GM21390 (cell line): ENCODE measurements around the gene SLC15A2.
A peak's percentile ranks its signal among the peaks of the same experiment; 100 is the strongest.
"Not testable (repeated sequence)": the region's sequence is repeated elsewhere in the genome, so short reads cannot be mapped to it uniquely, and the experiment has no call there.

Experiments
- ATAC-seq: cut with Tn5 transposase; IDR thresholded peaks from one replicate; pipeline ENCODE4 v1.9.1; 2021; ENCODE audit not compliant: unreplicated experiment

The SLC15A2 gene

DNA sequence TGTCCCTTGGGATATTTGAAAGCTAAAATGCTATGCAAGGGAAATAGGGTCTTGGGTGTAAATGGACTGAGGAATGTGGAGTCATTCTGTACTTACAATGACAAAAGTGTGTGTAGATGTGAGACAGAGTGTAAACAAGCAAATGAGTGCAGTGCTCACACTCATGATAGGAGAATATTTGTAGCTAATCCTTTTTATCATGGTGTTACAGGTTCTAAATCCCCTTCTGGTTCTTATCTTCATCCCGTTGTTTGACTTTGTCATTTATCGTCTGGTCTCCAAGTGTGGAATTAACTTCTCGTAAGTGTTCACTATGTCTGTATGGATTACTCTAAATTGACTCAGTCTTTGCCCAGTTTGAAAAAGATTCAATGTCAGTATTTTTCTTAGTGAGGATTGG, 30.5 kb downstream of the SLC15A2 start:
- ATAC-seq: no peak

DNA sequence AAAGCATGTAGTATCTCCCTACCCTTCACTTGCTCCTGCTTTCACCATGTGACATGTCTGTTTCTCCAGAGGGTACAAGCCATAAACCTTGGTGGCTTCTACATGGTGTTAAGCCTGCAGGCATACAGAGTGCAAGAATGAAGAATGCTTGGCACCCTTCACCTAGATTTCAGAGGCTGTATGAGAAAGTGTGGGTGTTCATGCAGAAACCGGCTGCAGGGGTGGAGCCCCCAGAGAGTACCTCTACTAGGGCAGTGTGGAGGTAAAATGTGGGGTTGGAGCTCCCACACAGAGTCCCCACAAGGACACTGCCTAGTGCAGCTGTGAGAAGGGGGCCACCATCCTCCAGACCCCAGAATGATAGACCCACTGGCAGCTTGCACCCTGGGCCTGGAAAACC, 32.2 kb downstream of the SLC15A2 start:
- no peak for ATAC-seq

DNA sequence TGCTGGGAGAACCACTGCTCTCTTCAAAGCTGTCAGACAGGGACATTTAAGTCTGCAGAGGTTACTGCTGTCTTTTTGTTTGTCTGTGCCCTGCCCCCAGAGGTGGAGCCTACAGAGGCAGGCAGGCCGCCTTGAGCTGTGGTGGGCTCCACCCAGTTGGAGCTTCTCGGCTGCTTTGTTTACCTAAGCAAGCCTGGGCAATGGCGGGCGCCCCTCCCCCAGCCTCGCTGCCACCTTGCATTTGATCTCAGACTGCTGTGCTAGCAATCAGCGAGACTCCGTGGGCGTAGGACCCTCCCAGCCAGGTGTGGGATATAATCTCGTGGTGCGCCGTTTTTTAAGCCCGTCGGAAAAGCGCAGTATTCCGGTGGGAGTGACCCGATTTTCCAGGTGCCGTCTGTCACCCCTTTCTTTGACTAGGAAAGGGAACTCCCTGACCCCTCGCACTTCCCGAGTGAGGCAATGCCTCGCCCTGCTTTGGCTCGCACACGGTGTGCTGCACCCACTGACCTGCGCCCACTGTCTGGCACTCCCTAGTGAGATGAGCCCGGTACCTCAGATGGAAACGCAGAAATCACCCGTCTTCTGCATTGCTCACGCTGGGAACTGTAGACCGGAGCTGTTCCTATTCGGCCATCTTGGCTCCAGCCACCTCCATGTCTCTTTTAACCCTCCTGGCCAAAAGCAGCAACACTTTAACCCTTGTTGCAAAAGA, 44.1 kb downstream of the SLC15A2 start:
- ATAC-seq: not testable (repeated sequence)

DNA sequence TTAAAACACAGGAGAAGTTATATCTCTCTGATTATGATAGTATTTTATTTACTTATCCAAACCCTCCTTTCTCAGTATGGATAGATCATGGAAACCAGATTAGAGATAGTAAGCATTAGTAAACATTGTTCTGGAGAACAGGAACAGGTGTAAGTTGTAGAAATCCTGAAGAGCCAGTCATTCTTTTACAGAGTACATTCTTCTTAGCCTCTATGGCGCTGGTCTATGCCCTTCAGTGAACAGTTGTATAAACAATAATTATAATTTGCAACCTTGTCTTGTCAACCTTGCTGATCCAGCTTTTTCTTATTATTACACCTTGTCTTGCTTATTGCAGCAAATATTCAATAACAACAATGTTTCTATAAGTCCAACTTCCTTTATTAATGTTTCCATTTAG, 47.4 kb downstream of the SLC15A2 start:
- no peak for ATAC-seq

DNA sequence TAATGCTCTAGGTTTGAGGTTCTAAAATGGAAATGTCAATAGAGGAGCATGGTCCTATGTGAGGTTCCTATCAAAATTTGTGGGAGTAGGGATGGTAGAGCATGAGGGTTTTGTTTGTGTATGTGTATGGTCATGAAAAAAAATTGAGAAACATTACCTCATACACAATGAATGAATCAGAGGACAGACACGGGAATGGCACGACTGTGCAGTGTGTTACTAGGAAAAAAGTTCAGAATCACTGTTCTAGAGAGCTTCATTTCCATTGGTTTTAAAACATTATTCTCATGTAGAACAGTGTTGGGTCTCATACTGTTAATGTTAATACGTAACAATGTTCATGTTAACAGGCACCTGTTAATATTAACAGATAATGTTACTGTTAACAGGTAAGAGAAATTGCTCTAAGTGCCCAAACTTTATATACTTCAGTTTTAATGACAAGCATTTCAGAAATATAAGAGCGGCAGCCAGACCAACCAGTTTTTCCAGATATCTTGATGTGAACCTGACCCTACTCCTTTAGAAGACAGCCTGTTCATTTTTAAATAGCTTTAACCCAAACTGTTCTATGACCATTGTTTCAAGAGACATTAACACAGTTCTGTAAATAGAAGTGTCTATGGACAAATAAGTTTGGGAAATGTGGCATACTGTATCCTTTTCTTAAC, 48.0 kb downstream of the SLC15A2 start:
- ATAC-seq: no peak

DNA sequence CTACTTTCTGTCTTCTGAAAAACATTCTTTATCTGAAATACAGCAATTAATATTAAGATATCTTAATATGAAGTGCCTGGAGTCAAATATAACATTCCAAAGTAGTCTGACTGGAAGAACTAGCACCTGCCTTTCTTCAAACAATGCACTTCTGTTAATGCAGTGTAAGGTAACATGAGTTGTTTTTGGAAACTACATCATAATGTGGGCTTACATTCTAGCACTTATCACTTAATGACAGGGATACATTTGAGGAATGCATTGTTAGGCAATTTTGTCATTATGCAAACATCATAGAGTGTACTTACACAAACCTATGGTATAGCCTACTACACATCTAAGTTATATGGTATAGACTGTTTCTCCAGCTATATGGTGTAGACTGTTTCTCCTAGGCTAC, 49.2 kb downstream of the SLC15A2 start:
- no peak for ATAC-seq

DNA sequence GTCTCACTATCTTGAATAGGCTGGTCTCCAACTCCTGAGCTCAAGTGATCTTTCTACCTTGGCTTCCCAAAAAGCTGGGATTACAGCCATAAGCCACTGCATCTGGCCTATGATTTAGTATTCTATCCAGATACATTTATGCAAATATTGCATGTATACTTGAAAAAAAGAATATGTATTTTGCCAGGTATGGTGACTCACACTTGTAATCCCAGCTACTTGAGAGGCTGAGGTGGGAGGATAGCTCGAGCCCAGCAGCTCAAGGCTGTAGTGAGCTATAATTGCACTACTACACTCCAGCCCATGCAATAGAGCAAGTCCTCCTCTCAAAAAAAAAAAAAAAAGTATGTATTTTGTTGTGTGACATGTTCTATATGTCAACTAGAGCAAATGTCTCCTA, 54.4 kb downstream of the SLC15A2 start:
- no peak for ATAC-seq

DNA sequence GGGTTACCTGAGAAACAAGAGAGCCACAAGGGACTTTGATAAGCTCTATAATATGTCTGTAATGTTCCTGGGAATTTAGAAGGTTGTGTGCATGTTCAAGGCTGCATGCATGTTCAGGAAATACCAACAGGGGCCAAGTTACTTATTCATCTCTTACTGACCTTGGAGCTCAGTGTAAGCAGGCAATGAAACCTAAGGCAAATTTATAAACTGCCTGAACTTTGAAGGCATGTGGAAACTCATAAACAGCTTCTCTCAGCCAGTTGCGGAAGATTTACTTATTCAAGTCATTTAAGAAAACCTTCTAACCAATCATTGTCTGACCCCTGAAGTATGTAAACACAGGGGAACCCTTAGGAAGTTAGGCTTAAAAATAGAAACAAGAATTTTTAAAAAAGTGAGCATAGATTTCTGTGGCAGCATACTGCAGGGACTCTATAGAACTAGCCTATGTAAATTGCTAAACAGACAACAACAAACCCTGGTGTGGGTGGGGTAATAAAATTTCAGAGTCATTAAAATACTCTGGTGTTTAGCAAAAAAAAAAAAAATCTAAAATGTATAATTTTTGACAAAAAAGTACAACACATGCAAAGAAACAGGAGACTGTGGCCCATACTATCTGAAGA, 57.2 kb downstream of the SLC15A2 start:
- no peak for ATAC-seq

DNA sequence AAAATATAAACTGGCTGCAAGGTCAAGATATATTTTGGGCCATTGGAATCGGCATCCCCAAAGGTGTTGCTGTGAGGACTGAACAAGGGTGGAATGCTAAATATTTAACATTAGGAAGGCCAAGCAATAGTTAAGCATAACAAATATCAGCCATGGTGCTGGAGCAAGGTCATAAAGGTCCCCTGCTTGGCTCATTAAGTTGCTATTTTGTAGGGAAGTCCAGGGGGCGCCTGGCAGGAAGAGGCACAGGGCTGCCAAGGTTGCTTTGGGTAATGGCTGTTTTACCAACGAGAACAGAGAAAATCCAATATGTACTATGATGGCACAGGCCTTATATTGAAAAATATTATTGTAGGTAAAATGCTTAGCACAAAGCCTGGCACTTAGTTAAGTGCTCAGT, 62.2 kb downstream of the SLC15A2 start:
- no peak for ATAC-seq

DNA sequence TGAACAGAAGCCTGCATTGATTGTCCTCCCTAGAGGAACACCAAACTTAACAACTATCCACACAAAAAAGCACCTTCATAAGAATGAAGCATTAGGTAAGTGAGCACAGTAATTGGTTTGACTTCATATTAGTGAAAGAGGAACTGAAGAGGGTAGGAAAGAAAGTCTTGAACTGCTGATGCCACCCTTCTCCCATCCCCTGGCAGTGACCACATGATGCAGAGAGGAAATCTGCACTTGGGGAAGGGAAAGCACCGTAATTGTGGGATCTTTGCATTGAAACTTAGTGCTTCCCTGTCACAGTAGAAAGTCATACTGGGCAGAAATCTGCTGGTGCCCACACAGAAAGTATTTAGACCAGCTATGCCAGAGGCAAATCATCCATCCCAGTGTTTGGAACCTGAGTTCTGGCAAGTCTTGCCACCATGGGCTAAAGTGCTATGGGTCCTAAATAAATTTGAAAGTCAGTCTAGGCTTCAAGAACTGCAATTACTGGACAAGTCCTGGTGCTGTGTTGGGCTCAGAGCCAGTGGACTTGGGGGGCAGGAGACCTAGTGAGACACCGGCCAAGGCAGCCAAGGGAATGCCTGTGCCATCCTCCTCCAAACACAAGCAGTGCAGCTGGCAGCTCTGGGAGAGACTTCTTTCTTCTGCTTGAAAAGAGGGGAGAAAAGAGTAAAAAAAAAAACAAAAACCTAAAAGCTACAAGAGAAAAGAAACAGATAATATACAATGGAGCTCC, 63.6 kb downstream of the SLC15A2 start:
- ATAC-seq: no peak

DNA sequence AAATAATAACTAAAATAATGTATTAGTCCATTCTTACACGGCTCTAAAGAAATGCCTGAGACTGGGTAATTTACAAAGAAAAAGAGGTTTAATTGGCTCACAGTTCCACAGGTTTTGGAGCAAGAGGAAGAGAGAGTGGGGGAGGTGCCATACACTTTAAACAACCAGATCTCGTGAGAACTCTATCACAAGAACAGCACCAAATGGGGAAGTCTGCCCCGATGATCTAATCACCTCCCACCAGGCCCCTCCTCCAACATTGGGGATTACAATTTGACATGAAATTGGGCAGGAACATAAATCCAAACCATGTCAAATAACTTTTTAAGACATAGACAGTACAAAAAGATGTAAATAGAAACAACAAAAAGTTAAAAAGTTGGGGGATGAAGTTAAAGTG, 64.6 kb downstream of the SLC15A2 start:
- ATAC-seq: no peak

DNA sequence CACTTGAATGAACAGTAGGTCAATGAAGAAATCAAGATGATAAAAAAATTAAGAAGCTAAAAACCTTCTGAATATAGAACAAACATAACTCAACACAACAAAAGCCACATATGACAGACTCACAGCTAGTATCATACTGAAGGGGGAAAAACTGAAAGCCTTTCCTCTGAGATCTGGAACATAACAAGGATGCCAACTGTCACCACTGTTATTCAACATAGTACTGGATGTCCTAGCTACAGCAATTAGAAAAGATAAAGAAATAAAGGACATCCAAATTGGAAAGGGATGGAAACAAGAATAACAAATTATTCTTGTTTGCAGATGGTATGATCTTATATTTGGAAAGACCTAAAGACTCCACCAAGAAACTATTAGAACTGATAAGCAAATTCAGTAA, 67.1 kb downstream of the SLC15A2 start:
- ATAC-seq: no peak

DNA sequence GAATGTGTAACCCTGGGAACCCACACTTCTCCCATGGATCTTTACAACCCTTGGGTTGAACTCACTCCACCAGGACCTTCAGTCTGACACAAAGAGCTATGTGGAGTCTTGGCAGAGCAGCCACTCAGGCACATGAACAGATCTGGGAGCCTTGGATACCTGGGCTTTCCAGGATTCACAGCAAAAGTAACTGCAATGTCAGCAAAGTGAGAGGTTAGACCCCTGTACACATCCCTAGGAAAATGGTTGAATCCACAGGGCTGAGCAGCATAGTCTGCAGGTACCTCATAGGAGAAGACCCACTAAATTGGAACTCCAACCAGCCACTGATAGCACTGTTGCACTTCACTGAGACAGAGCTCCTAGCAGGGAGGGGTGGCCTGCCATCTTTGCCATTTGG, 68.2 kb downstream of the SLC15A2 start:
- ATAC-seq: no peak

DNA sequence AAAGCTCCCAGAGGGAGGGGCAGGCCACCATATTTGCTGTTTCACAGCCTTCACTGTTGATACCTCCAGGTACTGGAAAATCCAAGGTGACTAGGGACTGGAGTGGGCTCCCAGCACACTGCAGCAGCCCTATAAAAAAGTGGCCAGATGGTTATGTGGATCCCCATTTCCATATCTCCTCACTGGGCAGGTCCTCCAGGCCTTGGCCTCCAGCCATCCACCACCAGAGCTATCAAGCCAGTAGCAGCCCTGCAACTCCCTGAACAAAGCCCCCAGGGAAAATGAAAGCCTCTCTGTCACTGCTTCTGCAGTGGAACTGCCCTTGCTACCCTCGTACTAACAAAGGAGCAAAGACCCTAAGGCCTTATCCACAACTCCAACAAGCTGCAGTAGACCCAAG, 69.4 kb downstream of the SLC15A2 start:
- no peak for ATAC-seq

DNA sequence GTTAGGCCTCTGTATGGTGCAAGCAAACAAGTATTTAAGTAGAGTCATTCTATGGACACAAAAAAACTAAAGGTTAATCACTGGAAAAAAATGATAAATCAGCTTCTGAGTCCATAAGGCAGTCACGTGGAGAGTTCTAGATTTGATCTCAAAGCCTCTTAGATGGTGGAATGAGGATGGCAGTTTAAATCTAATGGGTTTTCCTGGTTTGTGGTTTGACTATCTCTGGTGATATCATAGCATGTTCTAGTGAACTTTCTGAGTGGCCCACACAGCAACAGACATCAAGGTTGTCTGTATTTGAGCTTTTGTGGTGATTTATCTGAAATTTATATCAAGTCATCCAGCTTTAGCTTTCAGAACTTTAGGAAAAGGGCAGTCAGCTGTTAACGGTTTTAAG, 75.4 kb downstream of the SLC15A2 start:
- ATAC-seq: no peak

DNA sequence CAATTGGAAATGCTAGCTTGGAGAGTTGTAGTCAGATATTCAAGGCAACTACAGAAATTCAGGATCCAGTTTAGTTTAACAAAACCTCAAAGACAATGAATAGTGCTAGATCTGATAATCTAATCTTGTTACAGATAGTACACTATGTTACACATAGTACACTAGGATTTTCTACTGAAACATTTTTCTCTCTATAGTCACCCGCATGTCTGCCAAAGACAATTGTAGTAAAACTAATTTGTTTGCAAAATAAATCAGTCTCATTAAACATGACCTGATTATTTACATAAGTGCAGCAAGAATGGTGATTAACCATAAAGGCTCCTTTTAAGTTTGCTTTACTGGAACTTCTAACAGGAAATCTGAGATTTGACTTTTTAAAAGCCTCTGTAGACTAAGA, 75.8 kb downstream of the SLC15A2 start:
- ATAC-seq: no peak

DNA sequence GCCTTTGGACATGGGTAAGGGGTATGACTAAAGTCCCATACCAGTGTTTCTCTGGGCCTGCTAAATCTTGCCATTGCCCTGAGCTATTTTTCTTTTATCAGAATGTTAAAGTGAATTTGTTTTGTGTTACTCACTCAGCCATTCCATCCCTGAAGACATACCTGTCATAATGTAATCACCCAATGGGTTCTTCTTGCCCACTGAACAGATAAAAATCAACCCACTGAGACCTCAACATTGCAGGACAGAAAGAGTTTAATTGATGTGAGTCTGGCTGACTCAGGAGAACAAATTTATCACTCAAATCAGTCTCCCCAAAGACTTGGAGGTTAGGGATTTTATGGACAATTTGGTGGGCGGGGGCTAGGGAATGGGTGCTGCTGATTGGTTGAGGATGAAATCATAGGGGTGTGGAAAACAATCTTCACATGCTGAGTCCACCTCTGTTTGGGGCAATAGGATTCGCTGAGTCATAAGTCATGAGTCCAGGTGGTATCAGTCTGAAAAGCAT, 80.5 kb downstream of the SLC15A2 start:
- no peak for ATAC-seq

DNA sequence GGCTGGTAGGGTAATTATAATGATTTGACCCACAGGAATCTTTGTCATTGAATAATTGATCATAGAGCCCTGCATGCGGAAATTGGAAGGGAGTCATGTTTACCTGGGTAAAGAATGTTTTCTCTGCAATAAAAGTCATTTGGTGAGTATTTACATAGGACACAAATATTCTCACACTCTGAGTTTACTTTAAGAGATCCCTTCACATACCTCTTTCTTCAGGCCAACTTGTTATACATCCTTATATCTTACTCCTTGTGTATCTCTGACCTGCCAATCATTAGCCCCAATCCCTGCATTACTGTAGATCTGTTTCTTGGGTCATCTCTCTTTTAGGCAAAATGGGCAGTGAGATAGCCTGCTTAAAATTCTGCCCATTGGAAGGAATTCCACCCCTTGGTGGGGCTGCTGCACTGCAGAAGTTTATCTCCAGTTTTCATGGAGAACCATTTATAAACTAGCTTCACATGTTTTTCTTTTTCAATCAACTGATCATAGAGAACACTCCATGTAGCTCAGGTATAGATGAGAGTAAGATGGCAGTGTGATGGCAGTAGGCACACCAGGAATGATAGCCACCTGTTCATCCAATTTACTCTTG, 81.6 kb downstream of the SLC15A2 start:
- ATAC-seq: no peak

DNA sequence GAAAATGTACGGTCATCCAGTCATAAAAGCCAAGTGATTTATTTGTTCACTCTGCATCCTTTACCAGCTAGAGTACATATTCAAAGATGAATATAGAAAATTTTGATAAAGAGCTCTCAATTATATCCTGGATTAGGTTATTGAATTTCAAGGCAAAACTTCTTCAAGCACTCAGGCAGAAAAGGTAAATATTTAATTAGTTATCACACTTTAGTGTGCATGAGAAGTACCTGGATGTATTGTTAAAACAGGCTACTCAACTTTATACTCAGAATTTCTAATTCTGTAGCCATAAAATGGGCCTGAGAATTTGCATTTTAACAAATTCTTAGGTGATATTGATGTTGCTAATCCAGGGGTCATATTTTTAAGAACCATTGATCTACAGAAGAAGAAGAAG, 82.5 kb downstream of the SLC15A2 start:
- ATAC-seq: no peak

DNA sequence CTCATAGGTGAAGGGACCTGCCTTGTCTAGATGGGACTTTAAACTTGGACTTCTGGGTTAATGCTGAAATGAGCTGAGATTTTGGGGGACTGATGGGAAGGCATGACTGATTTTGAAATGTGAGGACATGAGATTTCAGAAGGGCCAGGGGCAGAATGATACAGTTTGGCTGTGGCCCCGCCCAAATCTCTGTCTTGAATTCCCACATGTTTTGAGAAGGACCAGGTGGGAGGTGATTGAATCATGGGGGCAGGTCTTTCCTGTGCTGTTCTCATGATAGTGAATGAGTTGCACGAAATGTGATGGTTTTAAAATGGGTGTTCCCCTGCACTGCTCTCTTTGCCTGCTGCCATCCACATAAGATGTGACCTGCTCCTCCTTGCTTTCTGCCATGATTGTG, 85.0 kb downstream of the SLC15A2 start:
- peak; percentile 7 for ATAC-seq
